Loucy (cell line): ENCODE data around the gene ITPKA.

ENCODE experiments used
- H2AFZ ChIP-seq: fragments of 200-600 bp; sonication (generic); 2 replicates; pipeline ENCODE4 v1.6.0; 2016; ENCODE audit warnings: antibody characterized with exemption, mild to moderate bottlenecking, low read length, moderate library complexity
- H3F3A ChIP-seq: fragments of 200-600 bp; 2 replicates; pipeline ENCODE4 v1.6.0; 2016; ENCODE audit warnings: antibody characterized with exemption, low read depth, mild to moderate bottlenecking
- H3K27me3 ChIP-seq: fragments of 200-600 bp; sonication (generic); 2 replicates; pipeline ENCODE4 v1.6.1; 2014; ENCODE audit warnings: low read length, mild to moderate bottlenecking; ENCODE audit not compliant: insufficient read depth, poor library complexity, severe bottlenecking
- H3K36me3 ChIP-seq: fragments of 200-600 bp; sonication (generic); 2 replicates; pipeline ENCODE4 v1.6.1; 2016; ENCODE audit warnings: low read length; ENCODE audit not compliant: insufficient read depth
- H3K4me1 ChIP-seq: fragments of 200-600 bp; sonication (generic); 2 replicates; pipeline ENCODE4 v1.5.1; 2014; ENCODE audit warnings: low read length, mild to moderate bottlenecking; ENCODE audit not compliant: insufficient read depth, poor library complexity, severe bottlenecking
- H3K4me2 ChIP-seq: fragments of 200-600 bp; sonication (generic); 2 replicates; pipeline ENCODE4 v1.6.0; 2014; ENCODE audit warnings: antibody characterized with exemption, low read length, low read depth, mild to moderate bottlenecking; ENCODE audit not compliant: poor library complexity, severe bottlenecking
- H3K4me3 ChIP-seq: fragments of 200-600 bp; sonication (generic); 2 replicates; pipeline ENCODE4 v1.5.1; 2014; ENCODE audit warnings: low read length, mild to moderate bottlenecking, mixed read lengths; ENCODE audit not compliant: poor library complexity, severe bottlenecking
- H3K79me2 ChIP-seq: fragments of 200-600 bp; sonication (generic); 2 replicates; pipeline ENCODE4 v1.6.1; 2014; ENCODE audit warnings: low read length; ENCODE audit not compliant: insufficient read depth
- H3K9ac ChIP-seq: fragments of 200-600 bp; sonication (generic); 2 replicates; pipeline ENCODE4 v1.6.0; 2014; ENCODE audit warnings: mild to moderate bottlenecking, low read depth, low read length, moderate library complexity; ENCODE audit not compliant: poor library complexity, severe bottlenecking
- H3K9me2 ChIP-seq: fragments of 200-600 bp; sonication (generic); replicated peaks from 2 replicates; pipeline ENCODE4 v1.6.1; 2016; ENCODE audit warnings: low read depth, low read length, mixed read lengths
- H3K9me3 ChIP-seq: fragments of 200-600 bp; sonication (generic); 2 replicates; pipeline ENCODE4 v1.6.1; 2014; ENCODE audit warnings: mild to moderate bottlenecking, antibody characterized with exemption, low read length, low read depth; ENCODE audit not compliant: insufficient read depth
- H4K20me1 ChIP-seq: fragments of 200-600 bp; sonication (generic); 2 replicates; pipeline ENCODE4 v1.6.0; 2014; ENCODE audit warnings: antibody characterized with exemption, low read length, mild to moderate bottlenecking; ENCODE audit not compliant: insufficient read depth, poor library complexity, severe bottlenecking
- EZH2phosphoT487 ChIP-seq: fragments of 200-600 bp; IDR thresholded peaks from 2 replicates; pipeline ENCODE4 v1.6.1; 2018; ENCODE audit warnings: antibody characterized with exemption, mild to moderate bottlenecking, moderate library complexity, borderline replicate concordance
- TF ChIP-seq, protein P1 (sequence below): fragments of 200-600 bp; sonication (generic); conservative IDR thresholded peaks from 2 replicates; pipeline ENCODE4 v1.5.1; 2014; ENCODE audit warnings: mild to moderate bottlenecking, antibody characterized with exemption, low read length

The ITPKA gene

GRCh38 chr15:41550066-41550775, 56.5 kb downstream of the ITPKA start:
- H3K4me1 ChIP-seq, result peaks cover 26% of the 10 kb centered on the region
- no peaks in the 10 kb centered on the region for H3K36me3 ChIP-seq
- no peak overlapping the region for H2AFZ ChIP-seq
- H3K27me3 ChIP-seq, result no peaks in the 10 kb centered on the region
- H3K9me2 ChIP-seq, result no peaks in the 10 kb centered on the region
- no peaks in the 10 kb centered on the region for H4K20me1 ChIP-seq
- H3K4me3 ChIP-seq, result no peak overlapping the region
- no peaks in the 10 kb centered on the region for H3K9me3 ChIP-seq
- TF ChIP-seq EZH2phosphoT487, result no peak
- TF ChIP-seq, protein P1, sequence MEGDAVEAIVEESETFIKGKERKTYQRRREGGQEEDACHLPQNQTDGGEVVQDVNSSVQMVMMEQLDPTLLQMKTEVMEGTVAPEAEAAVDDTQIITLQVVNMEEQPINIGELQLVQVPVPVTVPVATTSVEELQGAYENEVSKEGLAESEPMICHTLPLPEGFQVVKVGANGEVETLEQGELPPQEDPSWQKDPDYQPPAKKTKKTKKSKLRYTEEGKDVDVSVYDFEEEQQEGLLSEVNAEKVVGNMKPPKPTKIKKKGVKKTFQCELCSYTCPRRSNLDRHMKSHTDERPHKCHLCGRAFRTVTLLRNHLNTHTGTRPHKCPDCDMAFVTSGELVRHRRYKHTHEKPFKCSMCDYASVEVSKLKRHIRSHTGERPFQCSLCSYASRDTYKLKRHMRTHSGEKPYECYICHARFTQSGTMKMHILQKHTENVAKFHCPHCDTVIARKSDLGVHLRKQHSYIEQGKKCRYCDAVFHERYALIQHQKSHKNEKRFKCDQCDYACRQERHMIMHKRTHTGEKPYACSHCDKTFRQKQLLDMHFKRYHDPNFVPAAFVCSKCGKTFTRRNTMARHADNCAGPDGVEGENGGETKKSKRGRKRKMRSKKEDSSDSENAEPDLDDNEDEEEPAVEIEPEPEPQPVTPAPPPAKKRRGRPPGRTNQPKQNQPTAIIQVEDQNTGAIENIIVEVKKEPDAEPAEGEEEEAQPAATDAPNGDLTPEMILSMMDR, result no peak
- no peaks in the 10 kb centered on the region for H3K79me2 ChIP-seq
- H3F3A ChIP-seq, result no peaks in the 10 kb centered on the region
- H3K9ac ChIP-seq, result no peak overlapping the region
- H3K4me2 ChIP-seq, result no peak overlapping the region
